ENCODE measurements around the gene CDK17.

CDK17 gene

GRCh38 chr12:96378319-96378718, 21.9 kb downstream of the CDK17 start:
- H3K36me3 ChIP-seq (ENCODE audit: insufficient read depth, low read length), result no peaks in the 10 kb centered on the region
- no peak overlapping the region for H3K9ac ChIP-seq (ENCODE audit: low read depth, low read length, poor library complexity, severe bottlenecking)
- no peak overlapping the region for H2AFZ ChIP-seq (ENCODE audit: low read length)
- peaks cover 41% of the 10 kb centered on the region for H4K20me1 ChIP-seq (ENCODE audit: insufficient read depth, low read length, poor library complexity, severe bottlenecking)
- peak overlapping the region; percentile 61 for H3K4me2 ChIP-seq (ENCODE audit: low read depth, low read length, poor library complexity, severe bottlenecking)
- peaks cover 44% of the 10 kb centered on the region for H3K4me1 ChIP-seq (ENCODE audit: insufficient read depth, low read length, poor library complexity, severe bottlenecking)
- H3K9me2 ChIP-seq (replicated peaks; ENCODE audit: low read depth, low read length), result no peaks in the 10 kb centered on the region
- H3K4me3 ChIP-seq (ENCODE audit: low read length, poor library complexity, severe bottlenecking), result peak overlapping the region; percentile 60
- peaks cover 94% of the 10 kb centered on the region for H3K79me2 ChIP-seq (ENCODE audit: insufficient read depth, low read length)
- 0 out of 2 replicates have a peak, but pooled peaks cover 9% of the 10 kb centered on the region for H3K9me3 ChIP-seq (ENCODE audit: insufficient read depth, low read depth, low read length)
- H3K27me3 ChIP-seq (ENCODE audit: insufficient read depth, low read length, poor library complexity, severe bottlenecking), result no peaks in the 10 kb centered on the region
- no peak for TF ChIP-seq EZH2phosphoT487 (IDR thresholded peaks at IDR 0.05; ENCODE audit: borderline replicate concordance)
- TF ChIP-seq, protein P1, sequence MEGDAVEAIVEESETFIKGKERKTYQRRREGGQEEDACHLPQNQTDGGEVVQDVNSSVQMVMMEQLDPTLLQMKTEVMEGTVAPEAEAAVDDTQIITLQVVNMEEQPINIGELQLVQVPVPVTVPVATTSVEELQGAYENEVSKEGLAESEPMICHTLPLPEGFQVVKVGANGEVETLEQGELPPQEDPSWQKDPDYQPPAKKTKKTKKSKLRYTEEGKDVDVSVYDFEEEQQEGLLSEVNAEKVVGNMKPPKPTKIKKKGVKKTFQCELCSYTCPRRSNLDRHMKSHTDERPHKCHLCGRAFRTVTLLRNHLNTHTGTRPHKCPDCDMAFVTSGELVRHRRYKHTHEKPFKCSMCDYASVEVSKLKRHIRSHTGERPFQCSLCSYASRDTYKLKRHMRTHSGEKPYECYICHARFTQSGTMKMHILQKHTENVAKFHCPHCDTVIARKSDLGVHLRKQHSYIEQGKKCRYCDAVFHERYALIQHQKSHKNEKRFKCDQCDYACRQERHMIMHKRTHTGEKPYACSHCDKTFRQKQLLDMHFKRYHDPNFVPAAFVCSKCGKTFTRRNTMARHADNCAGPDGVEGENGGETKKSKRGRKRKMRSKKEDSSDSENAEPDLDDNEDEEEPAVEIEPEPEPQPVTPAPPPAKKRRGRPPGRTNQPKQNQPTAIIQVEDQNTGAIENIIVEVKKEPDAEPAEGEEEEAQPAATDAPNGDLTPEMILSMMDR (conservative IDR thresholded peaks at IDR 0.05; ENCODE audit: low read length), result no peak
- H3F3A ChIP-seq (ENCODE audit: low read depth), result peaks cover 11% of the 10 kb centered on the region

- H3F3A ChIP-seq (ENCODE audit: low read depth), result peaks cover 11% of the 10 kb centered on the region
- H3K9me2 ChIP-seq (replicated peaks; ENCODE audit: low read depth, low read length), result no peaks in the 10 kb centered on the region
- H2AFZ ChIP-seq (ENCODE audit: low read length), result no peak overlapping the region
- peaks cover 50% of the 10 kb centered on the region for H3K4me1 ChIP-seq (ENCODE audit: insufficient read depth, low read length, poor library complexity, severe bottlenecking)
- H3K36me3 ChIP-seq (ENCODE audit: insufficient read depth, low read length), result no peaks in the 10 kb centered on the region
- peaks cover 43% of the 10 kb centered on the region for H4K20me1 ChIP-seq (ENCODE audit: insufficient read depth, low read length, poor library complexity, severe bottlenecking)
- peak overlapping the region; percentile 19 for H3K9ac ChIP-seq (ENCODE audit: low read depth, low read length, poor library complexity, severe bottlenecking)
- no peaks in the 10 kb centered on the region for H3K27me3 ChIP-seq (ENCODE audit: insufficient read depth, low read length, poor library complexity, severe bottlenecking)
- H3K4me2 ChIP-seq (ENCODE audit: low read depth, low read length, poor library complexity, severe bottlenecking), result peak overlapping the region; percentile 61
- no peak for TF ChIP-seq EZH2phosphoT487 (IDR thresholded peaks at IDR 0.05; ENCODE audit: borderline replicate concordance)
- TF ChIP-seq, protein P1 (conservative IDR thresholded peaks at IDR 0.05; ENCODE audit: low read length), result no peak
- peak overlapping the region; percentile 60 for H3K4me3 ChIP-seq (ENCODE audit: low read length, poor library complexity, severe bottlenecking)
- H3K79me2 ChIP-seq (ENCODE audit: insufficient read depth, low read length), result peaks cover 94% of the 10 kb centered on the region
- H3K9me3 ChIP-seq (ENCODE audit: insufficient read depth, low read depth, low read length), result no peaks in the 10 kb centered on the region
These were observed 23.4 kb downstream of the CDK17 start for GRCh38 chr12:96376865-96377264.

DNA sequence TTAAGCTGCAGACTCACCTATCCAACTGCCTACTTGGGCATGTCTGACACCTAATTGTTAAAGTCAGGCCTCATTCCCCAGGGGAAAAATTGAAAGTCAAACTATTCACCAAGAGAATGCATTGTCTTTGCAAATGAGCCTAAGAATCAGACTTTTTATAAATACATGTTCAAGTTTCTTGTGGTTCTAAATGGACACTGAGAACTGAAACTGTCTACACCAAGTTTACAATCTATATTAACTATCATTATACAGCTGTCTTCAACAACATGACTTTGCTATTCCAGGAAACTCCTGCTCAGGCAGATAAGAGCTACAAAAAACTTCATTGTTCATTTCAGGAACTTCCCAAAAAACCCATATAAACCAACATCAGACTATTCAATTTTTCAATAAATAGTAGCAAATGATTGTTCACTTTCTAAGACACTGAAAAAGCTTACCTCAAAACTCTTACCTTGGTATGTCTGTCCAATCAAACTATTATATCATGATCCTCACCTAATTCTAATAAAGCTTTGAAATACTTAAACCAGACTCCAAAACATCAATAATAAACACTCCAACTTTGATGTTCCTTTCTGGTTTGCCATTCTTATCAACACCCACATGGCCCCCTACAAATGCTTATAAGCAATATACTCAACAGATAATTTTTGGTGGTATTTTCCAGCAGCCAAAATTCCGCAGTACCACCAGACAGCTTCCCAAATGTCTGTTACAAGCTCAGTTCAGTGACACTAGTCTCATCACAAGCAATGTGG, 24.2 kb downstream of the CDK17 start:
- H4K20me1 ChIP-seq (ENCODE audit: insufficient read depth, low read length, poor library complexity, severe bottlenecking), result peaks cover 50% of the 10 kb centered on the region
- H3K9me2 ChIP-seq (replicated peaks; ENCODE audit: low read depth, low read length), result no peaks in the 10 kb centered on the region
- H3F3A ChIP-seq (ENCODE audit: low read depth), result peaks cover 11% of the 10 kb centered on the region
- H3K79me2 ChIP-seq (ENCODE audit: insufficient read depth, low read length), result peaks cover 94% of the 10 kb centered on the region
- H3K27me3 ChIP-seq (ENCODE audit: insufficient read depth, low read length, poor library complexity, severe bottlenecking), result no peaks in the 10 kb centered on the region
- no peaks in the 10 kb centered on the region for H3K36me3 ChIP-seq (ENCODE audit: insufficient read depth, low read length)
- H3K4me2 ChIP-seq (ENCODE audit: low read depth, low read length, poor library complexity, severe bottlenecking), result peak overlapping the region; percentile 61
- H3K4me3 ChIP-seq (ENCODE audit: low read length, poor library complexity, severe bottlenecking), result peak overlapping the region; percentile 19
- H3K4me1 ChIP-seq (ENCODE audit: insufficient read depth, low read length, poor library complexity, severe bottlenecking), result peaks cover 53% of the 10 kb centered on the region
- TF ChIP-seq EZH2phosphoT487 (IDR thresholded peaks at IDR 0.05; ENCODE audit: borderline replicate concordance), result no peak
- TF ChIP-seq, protein P1 (conservative IDR thresholded peaks at IDR 0.05; ENCODE audit: low read length), result no peak
- H3K9ac ChIP-seq (ENCODE audit: low read depth, low read length, poor library complexity, severe bottlenecking), result no peak overlapping the region
- H2AFZ ChIP-seq (ENCODE audit: low read length), result no peak overlapping the region
- H3K9me3 ChIP-seq (ENCODE audit: insufficient read depth, low read depth, low read length), result no peaks in the 10 kb centered on the region
